ENCODE results near the gene MAP2K3.

DNA sequence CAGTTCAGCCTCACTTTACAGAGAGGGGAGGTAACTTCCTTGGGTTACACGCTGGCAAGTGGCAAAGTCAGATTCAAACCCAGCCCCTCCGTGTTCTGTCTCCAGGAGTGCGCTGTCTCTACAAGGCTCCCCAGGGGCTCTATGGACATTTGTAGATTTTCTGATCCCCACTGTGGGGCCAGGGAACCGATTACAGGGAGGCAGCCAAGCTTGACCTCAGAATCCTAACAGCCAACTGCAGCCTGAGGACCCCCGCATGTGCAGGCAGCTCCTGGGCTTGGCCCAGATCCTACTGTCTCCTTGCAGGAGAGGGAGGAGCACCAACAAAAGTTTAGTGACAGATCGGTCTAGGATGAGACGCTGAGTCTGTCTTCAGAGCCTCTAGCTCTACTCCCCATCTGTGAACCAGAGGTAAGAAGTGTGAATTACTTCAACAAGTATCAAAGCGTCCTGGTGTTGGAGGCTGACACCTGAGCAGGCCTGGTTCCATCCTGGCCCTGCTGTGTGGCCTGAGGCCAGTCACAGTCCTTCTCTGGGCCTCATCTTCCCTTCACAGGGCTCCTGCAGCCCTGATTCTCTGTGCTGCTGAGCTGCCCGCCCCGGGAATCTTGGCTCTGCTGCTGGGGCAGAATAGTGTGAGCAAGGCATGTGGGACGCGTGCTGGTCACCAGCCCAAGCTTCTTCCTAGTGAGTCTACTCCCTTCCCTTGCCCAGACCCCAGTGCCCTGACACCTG, 22.1 kb upstream of the MAP2K3 start:
- TF ChIP-seq CTCF (IDR thresholded peaks at IDR 0.05) (no peak), POLR2A (IDR thresholded peaks at IDR 0.05) (no peak)
